ENCODE results near the gene MAP2K7. TPM values are rescaled to one million over a fixed set of nuclear protein-coding genes. Genes with fewer than 3 reads are reported as not detected.

Gene MAP2K7
- total RNA-seq = 11.3 and 11.5 TPM in 2 replicates

DNA sequence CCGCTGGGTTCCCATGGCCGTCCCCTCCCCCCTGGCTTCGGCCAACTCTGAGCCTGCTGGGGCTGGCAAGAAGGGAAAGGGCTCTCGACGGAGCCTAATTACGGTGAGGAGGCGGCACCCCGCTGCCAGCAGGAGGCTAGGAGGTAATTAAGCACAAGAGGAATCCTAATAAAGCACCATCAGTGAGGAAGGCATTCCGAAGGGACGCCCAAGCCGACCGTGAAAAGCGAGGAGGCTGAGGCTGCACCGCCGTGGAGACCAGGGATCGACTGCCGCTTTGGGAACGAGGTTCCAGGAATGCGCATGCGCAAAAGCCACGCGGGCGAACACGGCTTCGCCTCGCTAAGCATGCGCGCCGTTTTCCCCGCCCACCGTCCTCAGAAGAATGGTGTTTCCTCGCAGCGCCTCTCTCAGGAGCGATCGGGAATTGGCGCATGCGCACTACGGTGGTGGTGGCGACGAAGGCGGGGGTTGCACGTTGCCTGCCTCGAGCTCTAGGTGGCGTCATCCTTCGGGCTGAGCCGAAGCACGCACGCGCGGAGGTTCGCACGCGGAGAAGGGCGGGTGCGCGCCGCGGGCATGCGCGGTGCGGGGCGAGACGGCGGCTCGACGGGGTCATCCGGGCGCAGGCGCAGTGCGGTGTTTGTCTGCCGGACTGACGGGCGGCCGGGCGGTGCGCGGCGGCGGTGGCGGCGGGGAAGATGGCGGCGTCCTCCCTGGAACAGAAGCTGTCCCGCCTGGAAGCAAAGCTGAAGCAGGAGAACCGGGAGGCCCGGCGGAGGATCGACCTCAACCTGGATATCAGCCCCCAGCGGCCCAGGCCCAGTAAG is at the start of gene MAP2K7:
MAP2K7 (plus strand) TSS at position 634 of the 830 bp plus-strand sequence; CDS start at position 702, 68 bp downstream.

DNA sequence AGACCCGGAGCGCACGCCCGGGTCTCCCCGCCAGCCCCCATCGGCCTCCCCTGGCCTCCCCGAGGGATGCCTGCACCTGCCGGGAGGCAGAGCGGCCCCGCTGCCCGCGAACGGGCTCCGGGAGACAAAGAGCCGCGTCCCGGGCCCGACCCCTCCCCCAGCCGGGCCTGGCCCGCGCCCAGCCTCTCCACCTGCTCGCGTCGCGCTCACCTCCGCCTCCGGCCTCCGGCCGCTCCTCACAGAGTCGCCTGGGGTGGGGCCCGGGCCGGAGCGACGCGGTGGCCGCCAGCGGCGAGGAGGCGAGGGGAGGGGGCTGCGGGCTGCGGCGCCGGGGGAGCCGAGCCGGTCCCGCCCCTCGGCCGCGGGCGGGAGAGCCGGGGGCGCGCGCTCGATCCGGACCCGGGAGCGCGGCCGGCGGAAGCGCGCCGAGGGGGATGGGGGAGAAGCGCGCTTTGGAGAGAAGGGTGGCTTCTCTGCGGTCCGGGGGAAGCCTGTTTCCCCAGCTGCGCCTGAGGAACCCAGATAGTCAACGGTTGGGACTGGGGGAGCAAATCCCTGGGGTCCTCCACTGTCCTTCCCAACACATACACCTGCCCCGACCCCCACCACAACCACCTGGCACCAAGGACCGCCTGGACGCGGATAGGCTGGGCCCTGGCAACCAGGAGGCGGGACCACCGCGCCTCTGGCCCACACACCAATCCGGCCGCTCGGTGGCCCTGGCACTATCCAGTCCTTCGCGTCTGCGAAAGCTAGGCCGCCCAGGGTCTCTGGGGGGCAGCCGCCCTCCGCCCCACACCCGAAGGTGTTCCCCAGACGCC is 29.4 kb upstream of the MAP2K7 start, which contains the start of gene PRR36:
PRR36 (minus strand) TSS at position 315 of the 821 bp plus-strand sequence. CDS start 701 bp downstream, outside the sequence.

DNA sequence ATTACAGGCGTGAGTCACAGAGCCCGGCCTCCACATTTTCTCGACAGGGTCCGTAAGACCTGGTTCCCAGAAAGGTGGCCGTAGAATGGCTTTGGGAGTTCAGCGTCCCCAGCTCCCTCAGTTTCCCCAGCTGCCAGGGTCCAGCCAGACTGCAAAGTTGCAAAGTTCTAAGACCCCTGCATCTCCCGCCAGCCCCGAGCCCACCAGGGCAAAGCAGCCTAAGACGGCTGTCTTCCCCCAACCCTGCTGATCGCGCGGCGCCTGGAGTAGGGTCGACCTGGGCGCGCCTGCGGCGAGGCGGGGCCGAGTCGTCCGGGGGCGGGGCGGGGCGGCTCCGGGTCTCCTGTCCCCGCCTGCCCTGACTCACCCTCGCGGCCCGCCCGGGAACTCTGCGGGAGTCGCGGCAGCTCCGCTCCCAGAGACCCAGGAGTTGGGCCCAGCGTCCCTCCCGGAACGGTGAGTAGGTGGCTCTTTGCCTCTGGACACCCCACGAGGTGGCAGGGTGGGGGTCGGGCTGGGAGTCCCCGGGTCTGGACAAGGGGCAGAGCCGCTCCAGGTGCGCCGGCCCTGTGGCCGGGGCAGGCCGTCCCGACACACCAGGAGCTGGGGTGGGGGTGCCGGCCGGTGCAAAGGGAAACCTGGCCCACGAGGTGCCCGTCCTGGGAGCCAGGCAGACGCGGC is 15.4 kb upstream of the MAP2K7 start, which contains the start of gene LRRC8E:
LRRC8E (plus strand) TSS at position 366 of the 681 bp plus-strand sequence. CDS start 7,094 bp downstream, outside the sequence.

DNA sequence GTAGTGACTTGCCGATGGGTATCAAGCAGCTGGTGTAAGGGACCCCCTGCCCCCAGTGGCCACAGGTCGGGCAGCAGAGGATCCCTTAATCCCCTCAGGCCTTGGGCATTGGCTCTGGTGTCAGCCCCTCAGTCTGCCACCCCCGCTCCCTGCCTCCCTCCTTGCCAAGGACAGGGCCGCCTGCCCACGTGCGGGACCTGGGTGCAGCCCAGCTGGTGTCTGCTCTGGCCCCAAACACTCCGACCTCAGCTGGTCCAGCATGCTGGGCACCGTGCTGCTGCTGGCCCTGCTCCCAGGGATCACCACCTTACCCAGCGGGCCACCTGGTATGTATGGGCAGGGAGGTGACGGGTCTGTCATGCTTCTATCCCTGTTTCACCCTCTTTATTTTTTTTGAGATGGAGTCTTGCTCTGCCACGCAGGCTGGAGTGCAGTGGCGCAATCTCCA is 10.9 kb downstream of the MAP2K7 start, which contains the start of gene TGFBR3L:
TGFBR3L (plus strand) TSS at position 233 of the 448 bp plus-strand sequence.

DNA sequence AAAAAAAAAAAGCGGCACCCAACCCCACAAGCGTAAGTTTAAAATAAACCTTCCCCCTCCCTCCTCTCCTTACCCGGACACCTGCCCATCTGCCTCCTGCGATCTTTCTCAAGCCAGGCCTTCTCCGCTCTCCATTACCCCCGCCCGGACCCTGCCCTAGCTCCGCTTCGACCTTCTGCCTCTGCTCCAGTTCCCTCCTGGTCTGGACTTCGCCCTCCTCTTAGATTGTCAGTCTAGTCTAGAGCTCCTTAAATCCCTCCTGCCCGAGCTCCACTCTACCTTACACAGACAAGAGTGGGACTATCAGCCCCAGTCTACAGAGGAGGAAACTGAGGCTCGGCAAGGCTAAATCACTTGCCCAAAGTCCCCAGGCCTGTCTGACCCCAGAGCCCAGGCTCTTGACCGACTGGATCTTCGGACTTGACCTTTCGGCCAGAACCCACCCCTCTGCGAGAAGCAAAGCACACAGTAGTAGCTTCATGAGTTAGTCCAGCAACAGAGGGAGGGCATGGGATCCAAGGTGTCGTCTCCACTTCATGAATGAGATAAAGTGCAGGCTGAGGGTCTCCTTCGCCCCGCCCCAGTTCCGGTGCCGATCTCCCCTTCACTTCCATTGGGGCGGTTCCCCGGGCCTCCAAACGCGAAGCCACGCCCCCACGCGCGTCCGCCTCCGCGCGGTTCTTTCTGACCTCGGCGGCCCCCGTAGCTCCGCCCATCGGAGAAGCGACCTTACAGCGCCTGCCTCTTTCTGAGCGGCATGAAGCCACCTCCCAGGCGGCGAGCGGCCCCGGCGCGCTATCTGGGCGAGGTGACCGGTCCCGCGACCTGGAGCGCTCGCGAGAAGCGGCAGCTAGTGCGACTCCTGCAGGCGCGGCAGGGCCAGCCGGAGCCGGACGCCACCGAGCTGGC is 16.2 kb downstream of the MAP2K7 start, which contains the start of gene SNAPC2:
SNAPC2 (plus strand) TSS at position 729 of the 909 bp plus-strand sequence; CDS start at position 758, 29 bp downstream.

DNA sequence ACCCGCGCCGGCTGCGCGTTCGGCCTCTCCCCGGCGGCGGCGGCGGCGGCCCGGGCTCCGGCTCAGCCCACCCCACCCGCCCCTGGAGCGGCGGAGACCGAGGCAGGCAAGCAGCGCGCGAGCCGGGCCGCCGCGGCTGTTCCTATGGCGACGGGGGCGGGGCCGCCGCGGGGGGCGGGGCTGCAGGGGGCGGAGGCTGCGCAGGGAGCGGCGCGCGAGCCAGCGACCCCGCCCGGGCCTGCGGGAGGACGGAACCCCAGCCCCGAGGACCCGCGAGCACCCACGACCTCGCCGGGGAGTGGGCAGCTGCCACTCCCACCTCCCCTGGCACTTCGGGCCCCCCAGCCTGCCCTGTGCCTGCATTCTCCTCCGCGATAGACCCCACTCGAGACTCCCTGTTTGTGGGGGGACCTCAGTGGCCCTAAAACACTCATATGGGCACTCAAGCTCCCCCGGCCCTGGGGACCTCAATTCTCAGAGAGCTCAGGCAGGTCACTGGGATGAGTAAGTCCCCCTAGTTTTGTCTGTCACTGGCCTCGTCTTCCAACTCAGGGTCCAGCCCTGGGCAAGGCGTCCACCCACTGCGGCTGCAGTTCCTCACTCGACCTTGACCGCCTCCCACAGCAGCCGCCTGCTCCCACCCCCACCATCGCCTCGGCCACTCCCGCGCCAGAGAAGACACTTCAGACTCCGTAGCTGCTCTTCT is 22.5 kb downstream of the MAP2K7 start, which contains the start of gene CTXN1:
CTXN1 (minus strand) TSS at position 115 of the 706 bp plus-strand sequence. CDS start 597 bp downstream, outside the sequence.

DNA sequence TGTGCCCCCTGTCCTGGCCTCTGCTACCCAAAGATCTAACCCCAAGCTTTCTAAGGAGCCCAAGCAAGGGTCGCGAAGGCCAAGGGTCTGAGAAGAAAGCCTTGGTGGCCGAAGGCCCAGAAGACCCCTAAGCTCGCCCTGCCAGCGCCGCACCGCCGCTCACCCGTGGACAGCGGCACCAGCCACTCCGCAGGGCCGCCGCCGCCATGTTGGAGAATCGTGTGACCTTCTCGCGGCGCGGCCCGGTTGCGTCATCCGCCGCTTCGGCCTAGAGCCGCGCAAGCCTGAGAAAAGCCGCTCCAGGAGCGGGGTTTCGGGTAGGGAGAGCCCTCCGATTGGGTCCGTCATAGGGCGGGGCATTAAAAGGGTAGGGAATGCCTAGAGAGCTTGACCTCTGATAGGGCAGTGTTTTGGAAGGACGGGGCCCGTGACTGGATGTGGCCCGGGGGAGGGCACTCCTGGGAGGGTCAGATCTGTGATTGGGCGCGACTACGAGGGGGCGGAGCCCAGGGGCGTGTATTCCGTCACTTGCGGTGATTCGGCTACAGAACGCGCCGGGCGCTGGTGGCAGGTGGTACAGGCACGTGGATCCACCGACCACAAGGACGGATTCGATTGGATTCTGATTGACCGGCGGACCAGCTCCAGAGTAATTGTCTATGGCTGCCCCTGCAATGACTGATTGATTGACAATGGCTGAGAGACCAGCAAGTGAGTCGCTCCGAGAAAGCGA is 39.9 kb downstream of the MAP2K7 start, which contains the start of gene TIMM44:
TIMM44 (minus strand) TSS at position 223 of the 733 bp plus-strand sequence; CDS start at position 208, 15 bp downstream.

Other genes starting within 250 kb of the MAP2K7 start
- not detected in 2 replicates for gene RETN, start 234.8 kb upstream of the MAP2K7 start, total RNA-seq
- not detected in 2 replicates for gene MCEMP1, start 226.8 kb upstream of the MAP2K7 start, total RNA-seq
- 74.0 and 75.9 TPM in 2 replicates for gene TRAPPC5, start 223.0 kb upstream of the MAP2K7 start, total RNA-seq
- not detected in 2 replicates for gene FCER2, start 201.7 kb upstream of the MAP2K7 start, total RNA-seq
- not detected in 2 replicates for gene CLEC4G, start 171.8 kb upstream of the MAP2K7 start, total RNA-seq
- not detected in 2 replicates for gene CD209, start 156.3 kb upstream of the MAP2K7 start, total RNA-seq
- gene CLEC4M, start 140.6 kb upstream of the MAP2K7 start, total RNA-seq = not detected in 2 replicates
- 12.0 and 12.1 TPM in 2 replicates for gene EVI5L, start 73.7 kb upstream of the MAP2K7 start, total RNA-seq
- gene PRR36, start 29.5 kb upstream of the MAP2K7 start, total RNA-seq = under 0.01 TPM in 1 of 2 replicates, not detected in the other
- 8.3 and 19.0 TPM in 2 replicates for gene LRRC8E, start 15.4 kb upstream of the MAP2K7 start, total RNA-seq
- 4.3 and 5.5 TPM in 2 replicates for gene TGFBR3L, start 11.0 kb downstream of the MAP2K7 start, total RNA-seq
- gene SNAPC2, start 16.5 kb downstream of the MAP2K7 start, total RNA-seq = 10.1 and 20.7 TPM in 2 replicates
- gene CTXN1, start 22.3 kb downstream of the MAP2K7 start, total RNA-seq = 8.2 TPM in 1 of 2 replicates, not detected in the other
- 71.8 and 84.6 TPM in 2 replicates for gene TIMM44, start 39.8 kb downstream of the MAP2K7 start, total RNA-seq
- 31.6 and 39.9 TPM in 2 replicates for gene ELAVL1, start 101.8 kb downstream of the MAP2K7 start, total RNA-seq
- not detected in 2 replicates for gene CCL25, start 148.9 kb downstream of the MAP2K7 start, total RNA-seq
- not detected in 2 replicates for gene FBN3, start 245.7 kb downstream of the MAP2K7 start, total RNA-seq